Measurements from ENCODE around the gene KRTAP22-2.

Gene KRTAP22-2

GRCh38 chr21:30590297-30590696 lies at the start of gene KRTAP22-2:
Gene KRTAP22-2, minus strand, starts transcription at chr21:30590397.
- no peak for DNase-seq

GRCh38 chr21:30638686-30639085 lies 48.5 kb upstream of the KRTAP22-2 start:
- DNase-seq: no peak

GRCh38 chr21:30634906-30635305 lies 44.7 kb upstream of the KRTAP22-2 start, which contains the start of gene KRTAP20-2:
Gene KRTAP20-2, plus strand, starts transcription at chr21:30635206. Its CDS starts 58 bp downstream, at chr21:30635264.
- no peak for DNase-seq

- no peak for DNase-seq
Observed at GRCh38 chr21:30629200-30629599, 39.0 kb upstream of the KRTAP22-2 start.

GRCh38 chr21:30628109-30628508 lies 37.9 kb upstream of the KRTAP22-2 start:
- no peak for DNase-seq

DNA sequence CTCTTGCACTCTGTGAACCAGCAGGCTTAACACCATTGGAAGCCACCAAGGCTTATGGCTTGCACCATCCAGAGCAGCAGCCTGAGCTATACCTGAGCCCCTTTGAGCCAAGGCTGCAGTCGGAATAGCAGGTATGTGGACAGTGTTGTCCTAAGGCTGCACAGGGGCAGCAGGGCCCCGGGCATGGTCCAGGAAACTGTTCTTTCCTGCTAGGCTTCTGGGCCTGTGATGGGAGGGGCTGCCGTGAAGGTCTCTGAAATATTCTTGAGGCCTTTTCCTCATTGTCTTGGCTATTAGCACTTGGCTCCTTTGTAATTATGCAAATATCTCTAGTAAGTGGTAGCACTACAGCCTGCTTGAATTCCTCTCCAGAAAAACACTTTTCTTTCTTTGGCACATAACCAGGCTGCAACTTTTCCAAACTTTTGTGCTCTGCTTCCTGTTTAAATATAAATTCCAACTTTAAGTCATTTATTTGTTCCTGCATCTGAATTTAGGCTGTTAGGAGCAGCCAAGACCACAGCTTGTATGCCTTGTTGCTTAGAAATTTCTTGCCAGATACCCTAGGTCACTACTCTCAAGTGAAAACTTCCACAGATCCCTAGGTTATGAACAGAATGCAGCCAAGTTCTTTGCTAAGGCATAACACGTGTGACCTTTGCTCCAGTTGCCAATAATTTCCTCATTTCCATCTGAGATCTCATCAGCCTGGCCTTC lies 35.4 kb upstream of the KRTAP22-2 start:
- DNase-seq: no peak

- DNase-seq: no peak
Observed at GRCh38 chr21:30623362-30623761, 33.2 kb upstream of the KRTAP22-2 start.

GRCh38 chr21:30620522-30620921 lies 30.3 kb upstream of the KRTAP22-2 start, which contains the start of gene KRTAP20-4:
Gene KRTAP20-4, plus strand, starts transcription at chr21:30620627.
- no peak for DNase-seq

GRCh38 chr21:30620080-30620479 lies 29.9 kb upstream of the KRTAP22-2 start:
- no peak for DNase-seq

GRCh38 chr21:30616125-30616524 lies 25.9 kb upstream of the KRTAP22-2 start, which contains the start of gene KRTAP20-1:
Gene KRTAP20-1, plus strand, starts transcription at chr21:30616425. Its CDS starts 30 bp downstream, at chr21:30616455.
- DNase-seq: no peak

DNA sequence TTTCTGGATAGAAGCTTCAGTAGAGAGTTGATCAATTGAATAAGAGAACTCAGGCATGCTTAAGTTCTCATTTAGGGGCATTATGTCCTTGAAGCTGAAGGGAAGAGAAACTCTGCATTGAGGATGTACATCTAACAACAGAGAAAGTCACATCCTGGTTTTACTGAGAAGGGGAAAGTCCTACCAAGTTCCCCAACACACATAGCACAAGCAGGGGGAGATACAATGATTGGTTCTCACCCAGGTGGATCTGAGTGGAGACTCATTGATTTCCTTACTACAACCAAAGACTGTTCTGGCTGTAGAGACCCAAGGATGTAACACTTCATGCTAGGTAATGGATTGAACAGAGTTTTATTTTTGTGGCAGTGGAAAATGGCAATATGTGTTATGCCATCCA lies 25.0 kb upstream of the KRTAP22-2 start:
- no peak for DNase-seq

- DNase-seq: no peak
Observed at GRCh38 chr21:30613836-30614235, 23.6 kb upstream of the KRTAP22-2 start, which contains the start of gene KRTAP6-1. Gene KRTAP6-1, minus strand, starts transcription at chr21:30613930. Its CDS starts 26 bp downstream, at chr21:30613904.

DNA sequence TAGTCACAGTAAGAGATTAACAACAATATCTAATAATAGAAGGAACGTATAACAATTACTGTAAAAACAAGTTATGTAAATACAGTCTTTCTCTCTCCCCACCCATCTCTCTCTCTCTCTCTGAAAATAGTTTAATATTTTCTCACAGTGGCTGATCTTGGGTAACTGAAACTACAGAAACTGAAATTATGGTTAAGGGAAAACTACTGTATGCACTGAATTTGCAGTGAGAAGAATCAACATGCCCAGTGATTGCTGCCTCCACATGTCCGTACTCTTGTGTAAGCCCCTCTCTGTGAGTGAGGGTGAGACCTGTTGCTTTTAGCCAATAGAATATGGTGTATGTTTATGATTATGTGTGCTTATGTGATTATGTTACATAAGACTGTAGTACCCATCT lies 21.9 kb upstream of the KRTAP22-2 start:
- DNase-seq: no peak

- no peak for DNase-seq
Observed at GRCh38 chr21:30605968-30606367, 15.8 kb upstream of the KRTAP22-2 start.

DNA sequence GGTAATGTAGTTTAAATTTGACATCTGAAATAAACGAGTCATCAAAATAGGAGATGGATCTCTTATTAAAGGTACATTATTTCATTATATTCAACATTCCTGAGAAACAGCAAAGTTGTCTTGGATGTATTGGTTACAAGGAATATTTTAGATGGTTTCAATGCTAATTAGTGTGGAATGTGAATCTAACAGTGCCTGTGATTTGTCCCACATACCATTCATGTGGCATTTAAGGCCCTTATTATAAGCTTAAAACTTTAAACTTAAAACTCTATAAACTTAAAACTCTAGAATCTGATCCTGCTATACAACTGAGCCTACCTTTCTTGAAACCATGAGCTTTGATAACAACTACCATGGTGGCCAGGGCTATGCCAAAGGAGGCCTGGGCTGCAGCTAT lies 10.6 kb upstream of the KRTAP22-2 start, which contains the start of gene KRTAP22-1:
Gene KRTAP22-1 (plus strand): TSS at position 301 of the 400 bp plus-strand sequence.
- DNase-seq: no peak

GRCh38 chr21:30598802-30599201 lies 8.6 kb upstream of the KRTAP22-2 start, which contains the start of gene KRTAP6-2:
Gene KRTAP6-2, minus strand, starts transcription at chr21:30598902. Its CDS starts 28 bp downstream, at chr21:30598874.
- DNase-seq: no peak

DNA sequence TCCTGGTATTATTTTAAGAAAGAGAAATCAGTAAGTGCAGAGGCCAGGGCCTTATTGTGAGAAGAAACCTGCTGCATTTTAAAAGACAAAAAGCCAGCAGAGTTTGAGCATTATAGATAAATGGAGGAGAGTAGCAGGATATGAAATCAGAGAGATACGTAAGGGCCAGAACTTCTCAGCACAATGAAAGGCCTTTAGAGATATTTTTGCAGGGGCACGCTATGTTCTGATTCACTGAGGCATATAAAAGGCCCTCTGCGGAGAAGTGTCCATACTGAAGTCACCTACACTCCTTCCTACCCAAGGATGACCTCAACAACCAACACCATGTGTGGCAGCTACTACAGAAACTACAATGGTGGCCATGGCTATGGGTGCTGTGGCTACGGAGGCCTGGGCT lies 1.9 kb upstream of the KRTAP22-2 start, which contains the start of gene KRTAP6-3:
Gene KRTAP6-3 (plus strand): TSS at position 301 of the 400 bp plus-strand sequence. CDS start 6 bp downstream, at position 307.
- DNase-seq: no peak

DNA sequence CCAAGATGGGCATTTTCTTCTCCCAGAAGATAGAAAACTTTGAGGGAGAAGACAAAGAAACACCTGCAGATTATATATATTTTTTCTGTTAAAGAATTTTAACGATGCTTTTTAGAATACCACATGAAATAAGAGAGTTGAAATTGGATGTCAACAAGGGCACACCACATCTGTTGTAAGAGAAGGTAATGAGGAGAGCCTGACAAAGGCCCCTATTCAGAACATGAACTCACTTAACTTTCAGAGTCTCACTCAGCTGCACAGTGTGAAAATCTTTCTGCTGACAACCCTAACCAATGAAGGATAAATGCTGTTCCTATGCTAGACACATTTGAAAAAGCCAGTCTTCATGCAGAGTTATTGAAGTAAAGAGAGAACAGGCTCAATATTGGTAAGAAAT lies 7.3 kb downstream of the KRTAP22-2 start:
- no peak for DNase-seq

DNA sequence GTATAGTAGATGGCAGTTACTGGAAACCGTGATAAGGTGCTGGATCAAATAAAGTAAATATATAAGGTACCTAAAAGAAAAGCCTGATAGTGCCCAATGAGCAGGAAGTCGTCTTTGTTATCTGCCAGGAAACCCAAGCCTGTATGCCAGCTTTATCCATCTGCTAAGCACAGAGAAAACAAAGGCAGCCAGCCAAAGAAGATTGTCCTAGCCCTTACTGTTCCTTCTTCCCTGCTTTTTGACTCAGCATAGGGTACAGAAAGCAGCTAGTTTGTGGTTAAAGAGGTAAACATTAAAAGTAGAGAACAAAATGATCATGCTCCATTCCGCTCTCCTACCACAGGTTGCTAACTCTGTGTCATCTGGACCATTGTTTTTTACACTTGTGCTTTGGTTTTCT lies 10.1 kb downstream of the KRTAP22-2 start:
- no peak for DNase-seq

DNA sequence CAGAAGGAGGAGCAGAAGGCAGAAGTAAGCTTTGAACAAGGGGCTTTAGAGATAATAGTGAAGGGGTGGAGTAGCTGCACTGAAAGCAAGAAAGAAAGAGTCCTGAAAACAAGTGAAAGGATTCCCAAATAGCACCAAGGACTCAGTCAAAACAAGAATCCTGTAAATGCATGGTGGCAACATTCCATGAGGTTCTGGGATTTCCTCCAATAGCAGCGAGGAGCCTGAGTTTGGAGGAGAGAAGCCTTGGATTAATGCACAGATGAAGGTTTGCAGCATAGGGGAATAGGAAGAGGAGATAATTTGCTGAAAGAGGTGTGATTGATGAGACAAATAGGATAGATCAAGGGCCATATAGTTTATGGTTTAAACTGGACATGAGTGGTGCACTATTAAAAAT lies 10.9 kb downstream of the KRTAP22-2 start:
- DNase-seq: no peak

GRCh38 chr21:30577766-30578165 lies 12.4 kb downstream of the KRTAP22-2 start:
- DNase-seq: no peak

- no peak for DNase-seq
Observed at GRCh38 chr21:30567617-30568016, 22.6 kb downstream of the KRTAP22-2 start.

DNA sequence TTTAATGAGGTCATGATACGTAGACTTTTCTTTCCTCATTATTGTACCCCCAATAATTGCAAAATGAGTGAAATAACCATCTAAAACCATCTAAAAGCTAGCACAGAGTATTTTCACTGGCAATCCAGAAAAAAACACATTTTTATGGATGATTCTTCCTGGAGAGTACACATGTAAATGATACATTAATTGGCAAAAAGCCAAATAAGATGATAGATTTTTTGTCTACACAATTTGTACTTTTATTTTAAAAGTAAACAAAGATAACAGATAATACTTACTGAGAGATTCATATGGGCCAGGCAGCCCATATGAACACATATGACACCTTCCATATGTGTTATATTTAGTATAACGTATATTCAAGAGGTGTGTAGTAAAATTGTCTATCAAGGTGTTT lies 26.6 kb downstream of the KRTAP22-2 start:
- DNase-seq: no peak

DNA sequence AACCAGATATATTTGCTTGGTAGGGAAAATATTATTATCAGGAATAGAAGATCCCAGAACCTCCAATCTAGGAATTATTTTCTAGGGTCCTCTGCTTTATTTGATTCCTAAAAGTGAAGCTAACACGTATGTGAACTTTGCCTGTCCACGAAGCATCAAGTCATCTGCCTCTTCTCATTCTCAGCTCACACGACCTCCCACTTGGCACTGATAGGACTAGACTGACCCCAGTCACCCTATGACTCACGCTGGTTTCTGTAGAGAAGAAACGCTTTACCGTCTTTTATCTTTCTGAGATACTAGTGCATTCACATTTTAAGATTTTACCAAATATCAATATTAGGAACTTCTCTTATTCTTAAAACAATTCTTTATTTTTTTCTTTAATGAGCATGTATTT lies 27.1 kb downstream of the KRTAP22-2 start:
- no peak for DNase-seq
